Activated CD8-positive, alpha-beta memory T cell treated with anti-CD3 and anti-CD28 coated beads, Interleukin-2, amount 50 U/mL, for 48 hours (primary cell): ENCODE results near the gene TTC33.
"Not testable (repeated sequence)": the region's sequence is repeated elsewhere in the genome, so short reads cannot be mapped to it uniquely, and the experiment has no call there.

Experiments used
- DNase-seq: peaks from one replicate; pipeline ENCODE4 v3.0.0-alpha.2; 2020

Gene TTC33, protein sequence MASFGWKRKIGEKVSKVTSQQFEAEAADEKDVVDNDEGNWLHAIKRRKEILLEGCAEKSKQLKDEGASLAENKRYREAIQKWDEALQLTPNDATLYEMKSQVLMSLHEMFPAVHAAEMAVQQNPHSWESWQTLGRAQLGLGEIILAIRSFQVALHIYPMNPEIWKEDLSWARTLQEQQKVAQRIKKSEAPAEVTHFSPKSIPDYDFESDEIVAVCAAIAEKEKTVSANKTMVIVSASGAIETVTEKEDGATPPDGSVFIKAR

DNA sequence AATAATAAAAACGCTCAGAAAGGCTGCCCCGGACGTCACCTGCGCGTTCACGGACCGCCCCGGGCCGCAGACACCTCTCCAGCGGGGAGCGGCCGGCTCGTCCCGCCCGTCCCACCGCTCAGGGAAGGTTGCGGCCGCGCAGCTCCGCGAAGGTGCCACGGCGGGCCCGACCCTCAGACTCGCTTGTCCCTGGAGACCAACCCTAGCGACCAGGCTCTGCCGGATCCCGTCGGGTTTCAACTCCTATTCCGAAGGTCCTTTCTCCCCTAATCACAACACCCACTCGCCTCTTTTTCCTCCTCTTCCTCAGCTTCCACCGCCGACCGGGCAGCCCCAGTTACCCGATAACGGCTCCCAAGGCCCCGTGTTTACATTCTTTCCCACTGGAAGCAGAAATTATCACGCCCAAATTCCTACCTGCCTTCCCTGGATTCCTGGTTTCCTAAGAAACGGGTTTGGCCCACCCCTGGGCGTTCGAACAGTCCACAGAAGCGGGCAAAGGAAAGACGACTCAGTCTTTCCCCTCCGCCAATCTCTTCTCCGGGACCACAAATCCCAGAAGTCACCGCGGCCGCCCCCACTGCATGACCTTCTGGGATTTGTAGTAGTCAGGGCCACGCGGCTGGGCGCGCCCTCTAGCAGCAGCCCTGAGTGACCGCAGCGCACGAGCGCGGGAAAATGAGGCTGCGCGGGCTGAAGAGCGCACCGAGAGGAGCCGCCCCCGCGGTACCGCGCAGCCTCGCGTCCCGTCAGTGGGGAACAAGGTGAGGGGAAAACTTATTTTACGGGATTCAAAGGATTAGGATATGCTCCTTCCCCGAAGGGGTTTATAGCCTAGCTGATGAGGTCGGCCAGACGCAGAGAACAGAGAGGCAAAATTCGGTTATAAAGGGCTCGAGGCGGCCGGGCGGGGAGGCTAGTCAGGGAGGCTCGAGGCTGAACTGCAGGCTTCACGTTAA, at the start of gene TTC33:
TSS of gene TTC33 (minus strand) at position 555 of the 959 bp plus-strand sequence. CDS start 8,943 bp downstream, outside the sequence.
- peak; percentile 96 for DNase-seq

- DNase-seq: no peak
These were observed 46.2 kb upstream of the TTC33 start for GRCh38 chr5:40801771-40802562.

DNA sequence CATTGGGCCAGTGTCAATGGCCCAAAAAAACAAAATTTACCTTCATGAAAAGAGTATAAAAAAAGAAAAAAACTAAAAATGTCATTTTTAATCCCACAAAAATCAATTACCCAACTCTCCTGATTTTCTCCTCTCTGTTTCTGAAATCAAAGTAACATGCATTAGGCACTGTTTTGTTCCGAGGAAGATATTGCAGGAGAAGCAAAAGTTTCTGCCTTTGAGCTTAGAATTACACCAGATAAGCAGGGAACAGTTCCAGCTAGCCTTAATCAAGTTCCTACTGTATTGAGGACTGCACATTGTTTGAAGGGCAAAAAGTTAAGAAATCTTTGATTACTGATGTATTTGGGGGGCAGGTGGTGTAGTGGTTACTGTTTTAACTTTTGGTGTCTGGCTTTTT, 43.5 kb upstream of the TTC33 start:
- no peak for DNase-seq

GRCh38 chr5:40798801-40799210, 43.0 kb upstream of the TTC33 start:
- no peak for DNase-seq

- peak; percentile 91 for DNase-seq
These were observed 42.4 kb upstream of the TTC33 start, which contains the start of gene PRKAA1 for GRCh38 chr5:40798012-40798800. PRKAA1 (minus strand) TSS chr5:40798374; CDS start chr5:40798189, 185 bp downstream.

GRCh38 chr5:40797273-40798011, 41.7 kb upstream of the TTC33 start:
- peak; percentile 87 for DNase-seq

GRCh38 chr5:40796487-40796889, 40.7 kb upstream of the TTC33 start:
- DNase-seq: no peak

- DNase-seq: not testable (repeated sequence)
These were observed 39.1 kb upstream of the TTC33 start for GRCh38 chr5:40794877-40795276.

- DNase-seq: not testable (repeated sequence)
These were observed 38.6 kb upstream of the TTC33 start for GRCh38 chr5:40794340-40794739.

- not testable (repeated sequence) for DNase-seq
These were observed 36.9 kb upstream of the TTC33 start for GRCh38 chr5:40792691-40793090.

DNA sequence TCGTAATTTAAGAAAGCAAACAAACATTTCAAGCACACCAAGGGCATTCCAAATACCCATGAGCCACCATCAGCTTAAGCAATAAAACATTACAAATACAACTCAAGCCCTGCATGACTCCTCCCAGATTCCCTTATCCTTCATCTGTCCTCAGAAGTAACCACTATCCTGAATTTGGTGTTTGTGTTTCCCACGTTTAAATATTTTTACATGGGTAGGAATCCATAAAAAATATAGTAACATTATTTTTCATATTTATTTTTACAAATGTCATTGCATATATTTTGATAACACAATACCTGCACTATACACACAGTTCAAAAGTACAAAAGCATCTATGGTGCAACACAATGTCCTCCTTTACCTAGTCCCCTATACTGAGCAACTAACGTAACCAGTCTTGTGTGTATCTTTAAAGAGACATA, 36.0 kb upstream of the TTC33 start:
- no peak for DNase-seq

- DNase-seq: no peak
These were observed 35.3 kb upstream of the TTC33 start for GRCh38 chr5:40790947-40791593.

GRCh38 chr5:40788941-40789340, 33.2 kb upstream of the TTC33 start:
- DNase-seq: not testable (repeated sequence)

- no peak for DNase-seq
These were observed 32.2 kb upstream of the TTC33 start for GRCh38 chr5:40787986-40788385.

GRCh38 chr5:40786664-40787063, 30.9 kb upstream of the TTC33 start:
- DNase-seq: not testable (repeated sequence)

- no peak for DNase-seq
These were observed 29.2 kb upstream of the TTC33 start for GRCh38 chr5:40784916-40785315.

DNA sequence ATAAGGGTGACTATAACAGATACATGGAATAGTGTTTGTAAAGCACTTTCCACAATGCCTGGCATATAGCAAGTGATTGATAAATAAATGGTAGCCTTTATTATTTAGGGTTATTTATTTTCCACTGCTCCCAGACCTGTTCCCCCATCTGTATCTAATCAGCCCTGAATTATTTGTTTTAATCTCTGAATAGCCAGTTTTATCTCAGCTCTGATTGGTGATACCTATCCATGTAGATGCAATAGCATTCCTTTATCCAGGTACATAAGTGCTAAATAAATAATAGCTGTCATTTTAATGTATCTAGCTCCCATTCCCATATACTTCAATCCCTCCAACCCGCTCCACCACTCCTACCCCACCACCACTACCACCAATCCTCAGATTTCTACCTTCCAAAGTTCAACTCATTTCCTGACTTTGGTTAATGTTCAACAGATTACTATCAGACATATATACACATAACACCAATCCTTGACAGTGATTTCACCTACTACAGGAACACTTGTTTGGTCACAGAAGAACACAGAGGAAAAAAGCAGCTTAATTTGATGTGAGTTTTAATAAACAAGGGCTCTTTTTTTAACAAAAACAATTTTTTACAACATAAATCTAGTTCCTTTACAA, 28.4 kb upstream of the TTC33 start:
- DNase-seq: no peak

GRCh38 chr5:40781843-40782409, 26.2 kb upstream of the TTC33 start:
- no peak for DNase-seq

- no peak for DNase-seq
These were observed 25.1 kb upstream of the TTC33 start for GRCh38 chr5:40780858-40781257.

DNA sequence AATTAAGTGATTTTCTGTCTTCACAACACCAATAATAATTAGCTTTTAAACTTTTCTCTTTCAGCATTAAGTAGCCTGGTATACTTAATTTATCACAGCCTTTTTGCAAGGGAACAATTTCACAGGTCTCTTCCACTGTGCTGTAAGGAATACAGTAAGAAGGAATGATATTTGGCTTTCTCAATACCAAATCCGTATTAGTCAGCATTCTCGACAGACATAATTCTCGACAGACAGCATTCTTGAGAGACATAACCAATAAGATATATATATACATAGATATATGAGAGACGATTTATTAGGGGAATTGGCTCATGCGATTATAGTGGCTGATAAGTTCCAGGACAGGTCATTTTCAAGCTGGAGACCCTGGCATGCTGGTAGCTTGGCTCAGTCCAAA, 24.4 kb upstream of the TTC33 start:
- DNase-seq: no peak
